Astrocyte (in vitro differentiated cells and primary cell): Measurements from ENCODE around the gene PITPNM2.

ENCODE experiments used
- CTCF ChIP-seq: IDR thresholded peaks from 2 replicates; pipeline ENCODE4 v1.5.1; 2011; ENCODE audit warnings: low read depth, mild to moderate bottlenecking, inconsistent platforms, low read length, moderate library complexity; ENCODE audit not compliant: insufficient read depth
- EZH2 ChIP-seq: IDR thresholded peaks from 2 replicates; pipeline ENCODE4 v1.6.1; 2012; ENCODE audit warnings: mild to moderate bottlenecking, low read length, inconsistent platforms; ENCODE audit not compliant: insufficient read depth

GRCh38 chr12:123160801-123161487, 10.1 kb upstream of the PITPNM2 start:
- TF ChIP-seq EZH2 (no peak), CTCF (no peak)
